GM18861 (cell line): Measurements from ENCODE around the gene MX2.

Experiments used
- ATAC-seq: cut with Tn5 transposase; IDR thresholded peaks from one replicate; pipeline ENCODE4 v1.9.1; 2021; ENCODE audit not compliant: unreplicated experiment

MX2 gene

DNA sequence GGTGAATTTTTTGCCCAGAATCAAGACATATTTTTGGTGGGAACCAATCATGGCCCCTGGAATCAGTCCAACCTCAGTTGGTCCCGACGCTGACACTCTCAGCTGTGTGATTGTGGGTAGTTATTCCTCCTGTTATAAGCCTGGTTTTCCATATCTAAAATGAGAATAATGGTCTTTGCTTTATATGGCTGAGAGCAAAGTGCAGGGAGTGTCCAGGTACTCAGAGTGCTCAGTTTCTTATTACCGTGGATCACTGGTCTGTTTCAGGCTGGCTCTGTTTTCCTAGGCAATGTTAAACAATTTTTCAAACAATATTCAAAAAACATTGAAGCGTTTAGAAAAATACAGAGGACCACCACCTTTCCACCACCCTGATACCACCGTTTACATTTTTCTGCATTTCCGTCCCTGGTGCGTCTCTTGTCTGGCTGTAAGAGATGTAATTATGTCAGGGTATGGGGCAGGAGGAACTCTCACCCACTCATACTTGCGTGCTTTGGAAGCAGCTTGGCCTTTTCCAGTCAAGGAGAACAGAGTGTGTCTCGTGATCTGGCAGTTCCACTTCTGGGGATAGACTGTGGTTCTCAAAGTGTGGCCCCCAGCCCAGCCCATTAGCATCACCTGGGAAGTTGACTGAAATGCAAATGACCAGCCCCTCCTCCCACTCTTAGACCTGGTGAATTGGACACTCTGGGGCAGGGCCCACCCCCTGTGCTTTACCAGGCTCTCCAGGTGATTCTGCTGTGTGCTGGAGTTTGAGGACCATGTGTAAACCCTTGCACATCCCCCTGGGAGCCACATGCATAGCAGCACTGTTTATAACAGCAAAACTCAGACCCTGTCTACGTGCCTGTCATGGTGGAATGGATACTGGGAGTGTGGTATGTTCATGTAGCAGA lies 71.0 kb downstream of the MX2 start:
- ATAC-seq: no peak

- ATAC-seq: no peak
Observed at GRCh38 chr21:41433566-41433965, 71.7 kb downstream of the MX2 start.

- ATAC-seq: no peak
Observed at GRCh38 chr21:41435706-41436105, 73.9 kb downstream of the MX2 start.

GRCh38 chr21:41437729-41438128 lies 75.9 kb downstream of the MX2 start:
- no peak for ATAC-seq

DNA sequence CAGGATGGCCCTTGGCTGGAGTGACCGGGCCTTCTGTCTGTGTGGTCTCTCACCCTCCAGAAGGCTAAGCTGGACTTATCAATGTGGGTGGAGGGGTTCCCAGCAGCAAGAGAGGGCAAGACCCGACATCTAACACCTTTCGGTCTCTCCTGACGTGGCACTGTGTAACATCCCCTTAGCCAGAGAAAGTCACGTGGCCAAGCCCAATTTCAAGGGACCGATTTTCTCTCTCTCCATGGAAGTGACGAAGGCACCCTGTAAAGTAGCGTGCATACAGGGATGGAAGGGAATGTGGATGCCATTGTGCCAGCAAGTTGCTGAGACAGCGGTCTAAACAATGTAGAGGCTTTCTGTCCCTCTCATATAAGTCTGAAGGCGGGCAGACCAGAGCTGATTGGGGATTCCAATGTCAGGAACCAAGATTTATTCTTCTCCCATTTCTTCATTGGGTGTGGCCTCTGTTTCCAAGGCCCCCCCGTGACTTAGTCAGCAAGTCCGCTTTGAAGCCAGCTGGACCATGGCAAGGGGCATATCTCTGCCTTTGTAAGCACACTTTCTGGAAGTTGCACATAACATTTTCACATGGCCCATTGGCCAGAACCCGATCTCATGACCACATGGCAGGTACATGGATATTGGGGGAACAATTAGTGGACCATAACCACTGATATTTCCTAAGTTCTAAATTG lies 76.7 kb downstream of the MX2 start:
- ATAC-seq: no peak

DNA sequence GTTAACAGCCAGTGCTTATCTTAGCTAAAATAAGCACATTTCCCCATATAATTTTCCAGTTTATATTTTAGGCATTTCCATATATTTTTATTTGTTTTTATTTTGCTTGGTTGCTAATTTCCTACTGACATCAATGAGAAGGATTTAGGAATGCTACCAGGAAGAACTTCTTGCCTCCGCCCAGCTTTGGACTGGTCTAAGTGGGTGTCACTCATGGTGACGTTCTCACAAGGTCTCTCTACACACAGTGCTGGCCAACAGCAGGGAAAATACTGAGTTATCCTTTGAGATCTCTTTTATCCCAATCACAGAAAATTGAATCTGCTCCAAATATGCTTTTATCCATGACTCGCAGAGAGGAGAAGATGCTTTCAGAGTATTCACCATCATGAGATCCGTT lies 77.4 kb downstream of the MX2 start:
- ATAC-seq: no peak

GRCh38 chr21:41441546-41441945 lies 79.7 kb downstream of the MX2 start:
- ATAC-seq: no peak

DNA sequence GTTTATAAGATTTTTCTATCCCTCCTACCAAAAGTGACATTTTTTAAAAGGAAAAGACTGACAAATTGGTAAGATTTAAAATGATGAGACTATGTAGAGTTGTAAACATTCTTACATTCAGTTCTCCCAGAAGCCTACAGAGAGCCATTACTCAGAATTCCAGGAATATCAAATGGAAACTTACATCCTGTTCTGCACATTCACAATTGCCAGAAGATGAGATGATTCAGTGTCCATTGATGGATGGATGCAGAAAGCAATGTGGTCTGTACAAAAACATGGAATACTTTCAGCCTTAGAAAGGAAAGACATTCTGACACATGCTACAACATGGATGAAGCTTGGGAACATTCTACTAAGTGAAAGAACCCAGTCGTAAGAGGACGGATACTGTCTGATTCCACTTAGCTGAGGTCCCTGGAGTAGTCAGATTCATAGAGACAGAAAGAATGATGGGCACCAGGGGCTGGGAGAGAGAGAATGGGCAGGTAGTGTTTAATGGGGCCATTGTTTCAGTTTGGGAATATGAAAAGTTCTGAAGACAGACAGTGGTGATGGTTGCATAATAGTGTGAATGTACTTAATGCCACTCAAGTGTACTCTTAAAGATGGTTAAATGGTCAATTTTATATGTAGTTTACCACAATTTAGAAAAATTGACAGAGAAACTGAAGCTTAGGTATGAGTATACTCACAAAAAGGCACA lies 80.8 kb downstream of the MX2 start:
- ATAC-seq: no peak

DNA sequence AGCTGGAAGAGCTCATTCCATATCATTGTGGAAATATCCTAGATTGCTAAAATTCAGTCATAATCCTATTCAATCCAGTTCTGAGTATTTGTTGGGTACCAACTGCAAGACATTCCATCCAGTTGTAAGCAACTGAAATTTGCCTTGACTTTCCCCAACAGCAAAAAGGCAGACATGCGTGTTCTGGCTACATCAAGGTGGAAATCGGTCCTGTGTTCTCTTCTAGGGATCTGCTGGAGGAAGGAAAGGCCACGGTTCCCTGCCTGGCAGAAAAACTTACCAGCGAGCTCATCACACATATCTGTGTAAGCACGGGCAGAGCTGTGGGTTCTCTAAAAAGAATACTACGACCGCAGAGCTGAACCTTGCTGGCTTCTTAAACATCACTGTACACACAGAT lies 81.7 kb downstream of the MX2 start:
- no peak for ATAC-seq

GRCh38 chr21:41444703-41445464 lies 83.1 kb downstream of the MX2 start:
- ATAC-seq: no peak

- no peak for ATAC-seq
Observed at GRCh38 chr21:41445465-41445862, 83.6 kb downstream of the MX2 start.

DNA sequence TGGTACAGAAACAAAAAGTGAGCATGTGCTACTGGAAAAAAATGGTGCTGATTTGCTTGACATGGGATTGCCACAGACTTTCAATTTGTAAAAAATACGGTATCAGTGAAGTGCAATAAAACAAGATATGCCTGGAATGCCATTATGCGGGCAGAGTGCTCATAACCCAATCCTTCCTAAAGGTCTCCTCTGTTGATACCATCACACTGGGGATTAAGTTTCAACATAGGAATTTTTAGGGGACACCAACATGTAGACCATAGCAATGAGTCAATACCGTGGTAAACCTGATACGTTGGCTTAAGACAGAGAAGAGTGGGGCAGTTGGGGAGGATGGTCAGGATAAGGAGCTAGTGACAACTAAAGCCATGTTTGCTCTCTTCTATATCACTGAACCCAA lies 84.8 kb downstream of the MX2 start:
- no peak for ATAC-seq

- ATAC-seq: no peak
Observed at GRCh38 chr21:41447356-41447755, 85.5 kb downstream of the MX2 start.

DNA sequence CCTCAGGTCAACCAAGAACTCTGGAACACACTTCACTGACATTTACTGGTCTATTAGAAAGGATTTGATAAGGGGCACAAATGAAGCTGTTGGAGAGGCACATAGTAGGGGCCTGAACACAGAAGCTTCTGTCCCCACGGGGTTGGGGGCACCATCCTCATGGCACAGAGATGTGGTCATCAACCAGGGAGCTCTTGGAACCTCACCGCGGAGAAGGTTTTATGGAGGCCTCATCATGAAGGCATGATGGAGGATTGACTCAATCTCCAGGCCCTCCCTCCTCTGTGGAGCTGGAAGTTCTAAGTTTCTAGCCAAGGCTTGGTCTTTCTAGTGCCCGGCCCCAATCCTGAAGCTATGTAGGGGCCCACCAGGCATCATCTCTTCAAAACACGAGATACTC lies 87.8 kb downstream of the MX2 start:
- no peak for ATAC-seq

DNA sequence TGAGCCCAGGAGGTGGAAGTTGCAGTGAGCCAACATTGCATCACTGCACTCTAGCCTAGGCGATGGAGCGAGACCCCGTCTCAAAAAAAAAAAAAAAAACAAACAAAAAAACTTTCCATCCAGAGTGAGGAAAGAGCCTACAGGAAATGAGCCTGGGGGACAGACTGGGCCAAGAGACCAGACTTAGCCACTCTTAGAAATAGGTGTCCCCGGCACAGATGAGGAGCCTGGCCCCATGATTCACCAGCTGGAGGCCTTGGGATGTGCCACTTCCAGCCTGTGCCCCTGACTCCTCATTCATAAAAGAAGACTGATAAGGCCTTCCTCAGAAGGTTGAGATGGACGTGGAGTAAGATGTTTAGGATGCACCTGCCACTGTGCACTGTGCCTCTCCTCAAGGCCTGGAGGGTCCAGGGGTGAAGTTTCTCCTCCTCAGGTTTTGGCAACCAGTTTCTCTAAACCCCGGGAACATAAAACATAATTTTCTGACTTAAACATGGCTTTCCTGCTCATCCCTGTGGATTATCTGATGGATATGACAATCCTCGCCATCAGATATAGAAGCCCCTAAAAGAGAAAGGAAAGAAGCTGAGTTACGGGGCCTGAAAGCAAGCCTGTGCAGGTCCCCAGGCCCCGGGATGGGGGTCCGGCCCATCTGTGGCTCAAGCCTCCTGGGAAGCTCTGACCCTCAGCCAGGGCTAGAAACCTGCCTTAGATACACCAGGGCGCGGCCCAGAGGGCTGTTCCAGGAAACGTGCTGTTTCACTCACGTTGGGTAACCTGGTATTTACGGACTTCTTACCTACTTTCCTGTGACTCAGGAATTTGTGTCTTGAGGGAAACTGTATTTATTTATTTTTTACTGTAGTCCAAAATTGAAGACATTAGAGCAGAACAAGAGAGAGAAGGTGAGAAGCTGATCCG lies 90.2 kb downstream of the MX2 start:
- no peak for ATAC-seq

- ATAC-seq: no peak
Observed at GRCh38 chr21:41453198-41453597, 91.4 kb downstream of the MX2 start.

DNA sequence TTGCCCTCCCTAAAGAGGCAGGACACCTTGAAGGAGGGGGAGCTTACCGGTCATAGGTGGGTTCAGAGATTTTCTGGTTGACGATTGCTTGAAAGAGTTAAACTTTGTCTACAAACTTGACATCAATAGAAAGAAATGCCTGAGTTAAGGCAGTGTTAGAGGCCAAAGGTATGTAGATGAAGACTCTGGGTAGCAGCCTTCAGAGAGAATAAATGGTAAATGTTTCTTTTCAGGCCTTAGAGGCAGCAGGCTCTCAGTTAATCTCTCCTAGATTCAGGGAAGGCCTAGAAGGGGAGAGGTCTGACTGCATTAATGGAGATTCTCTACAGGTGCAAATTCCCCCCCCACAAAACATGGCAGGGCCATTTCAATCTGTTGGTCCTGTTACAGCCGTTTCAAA lies 91.9 kb downstream of the MX2 start:
- no peak for ATAC-seq

DNA sequence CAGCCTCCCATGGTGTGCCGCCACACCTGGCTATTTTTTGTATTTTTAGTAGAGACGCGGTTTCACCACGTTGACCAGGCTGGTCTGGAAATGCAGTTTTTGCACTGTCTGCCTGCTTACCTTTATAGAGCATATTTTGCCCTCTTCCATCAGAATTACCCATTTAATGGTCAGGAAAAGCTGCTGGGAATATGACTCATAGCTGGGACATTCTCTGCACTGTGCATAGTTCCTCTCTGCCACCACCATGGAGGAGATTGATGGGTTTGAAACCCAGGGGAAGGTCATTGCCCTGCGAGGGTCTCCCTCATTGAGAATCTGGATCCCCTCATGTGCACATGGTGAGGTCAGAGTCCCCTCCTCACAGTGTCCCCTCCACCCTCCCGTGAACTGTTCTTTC lies 96.3 kb downstream of the MX2 start:
- no peak for ATAC-seq

GRCh38 chr21:41458559-41458958 lies 96.7 kb downstream of the MX2 start:
- ATAC-seq: no peak
